Sigmoid colon (tissue), 7 donors: Measurements from ENCODE around the gene TNP2. TPM values are rescaled to one million over a fixed set of nuclear protein-coding genes. Genes with fewer than 3 reads are reported as not detected.

ENCODE experiments used
- DNase-seq: peaks from one replicate; pipeline ENCODE4 v3.0.0-alpha.2; 2019
- H3K27ac ChIP-seq, 4 donors: fragments of 200-600 bp; sonication (generic); one replicate each; pipeline ENCODE4 v1.5.1; 2016 to 2019; ENCODE audit warnings: mild to moderate bottlenecking in 1 of 4
- H3K27me3 ChIP-seq, 3 donors: fragments of 200-600 bp; sonication (generic); one replicate each; pipeline ENCODE4 v1.5.1; 2019; ENCODE audit warnings: mild to moderate bottlenecking in 1 of 3
- H3K36me3 ChIP-seq, 4 donors: fragments of 200-600 bp; sonication (generic); one replicate each; pipeline ENCODE4 v1.5.1; 2016 to 2019
- H3K4me1 ChIP-seq, 4 donors: fragments of 200-600 bp; sonication (generic); one replicate each; pipeline ENCODE4 v1.5.1; 2017 to 2019
- H3K4me3 ChIP-seq, 4 donors: fragments of 200-600 bp; sonication (generic); one replicate each; pipeline ENCODE4 v1.5.1; 2017 to 2019; ENCODE audit warnings: mild to moderate bottlenecking in 2 of 4, moderate library complexity in 1 of 4
- H3K9me3 ChIP-seq, 4 donors: fragments of 200-600 bp in 3 of 4; sonication (generic) in 3 of 4; one replicate each; pipeline versions ENCODE4 v1.5.1 to v1.6.1; 2013 to 2019
- CTCF ChIP-seq, 4 experiments: fragments of 450-650 bp in 3 of 4; fragments of 200-600 bp in 1 of 4; IDR thresholded peaks; one replicate each; pipeline ENCODE4 v1.5.1; 2016 to 2019; ENCODE audit warnings: antibody characterized with exemption in 4 of 4, mild to moderate bottlenecking in 3 of 4, moderate library complexity in 2 of 4
- EP300 ChIP-seq, 4 donors: sonication (generic); formaldehyde crosslinking; IDR thresholded peaks; one replicate each; pipeline ENCODE4 v1.6.1; 2017; ENCODE audit warnings: antibody characterized with exemption in 4 of 4
- POLR2A ChIP-seq, 2 donors: fragments of 450-650 bp; IDR thresholded peaks; one replicate each; pipeline ENCODE4 v1.6.1; 2016; ENCODE audit warnings: antibody characterized with exemption in 2 of 2, mild to moderate bottlenecking in 2 of 2, moderate library complexity in 2 of 2
- POLR2AphosphoS5 ChIP-seq, 4 donors: sonication (generic); formaldehyde crosslinking; IDR thresholded peaks; one replicate each; pipeline ENCODE4 v1.6.1; 2017; ENCODE audit warnings: antibody characterized with exemption in 4 of 4
- WGBS, 2 donors: extraction: QIAGEN DNeasy Blood & Tissue Kit; methylation state at CpG; one replicate each; pipeline ENCODE4 v1.1.7; 2013; 5-methylcytosine and 5-hydroxymethylcytosine counted together
- intact Hi-C: fragments of 100-400 bp; cut with DNase I; formaldehyde crosslinking; loops from one replicate; pipeline ENCODE4 v1.15.1; 2023
- polyA plus RNA-seq, 3 donors: library from polyadenylated mRNA; stranded (reverse); fragments of 200-250 nt; gene quantifications; one replicate each; pipeline ENCODE4 v1.2.3, GENCODE V29; 2013
- total RNA-seq, 4 donors: library from RNA; depleted of rRNA; stranded (reverse); fragments of >200 nt; gene quantifications; one replicate each; pipeline ENCODE4 v1.1.0, GENCODE V29; 2016
- donor health status: healthy with polysubstance abuse.
- donor health status: Bipolar disorder and iron deficiency.
- donor health status: healthy.

TNP2 gene
- total and polyA plus RNA-seq, 7 donors, result not detected

GRCh38 chr16:11298143-11298900 lies 29.2 kb upstream of the TNP2 start:
- no peak for TF ChIP-seq POLR2AphosphoS5 (IDR thresholded peaks at IDR 0.05)
- TF ChIP-seq POLR2A (IDR thresholded peaks at IDR 0.05), result no peak
- no peak for TF ChIP-seq CTCF (IDR thresholded peaks at IDR 0.05)
- no peak for TF ChIP-seq EP300 (IDR thresholded peaks at IDR 0.05)
- intact Hi-C loops, result no loop called here
- Histone ChIP-seq H3K27ac (peak overlapping the region in 3 of 4 donors; percentile 44 to 76 (median 75)), H3K4me3 (no peak overlapping the region), H3K27me3 (no peaks in the 10 kb centered on the region), H3K4me1 (peaks cover 0 to 19% (median 15%) of the 10 kb centered on the region in 4 donors), H3K36me3 (no peaks in the 10 kb centered on the region), H3K9me3 (no peaks in the 10 kb centered on the region)
- no peak for DNase-seq
- 94 to 95% methylated on average over 5 of the region's 5 CpGs for WGBS, 2 donors

- WGBS, 2 donors, result 10% methylated on average over 19 of the region's 19 CpGs
- Histone ChIP-seq H3K27me3 (no peaks in the 10 kb centered on the region), H3K4me3 (peak overlapping the region; percentile 3 to 28 (median 19)), H3K27ac (peak overlapping the region in 3 of 4 donors; percentile 44 to 76 (median 75)), H3K36me3 (no peaks in the 10 kb centered on the region), H3K4me1 (peaks cover 0 to 19% (median 15%) of the 10 kb centered on the region in 4 donors), H3K9me3 (no peaks in the 10 kb centered on the region)
- DNase-seq, result peak; percentile 90
- intact Hi-C loops, result no loop called here
- TF ChIP-seq POLR2AphosphoS5 (IDR thresholded peaks at IDR 0.05) (peak in 2 of 4 donors; percentile 5 to 54), CTCF (IDR thresholded peaks at IDR 0.05) (no peak), EP300 (IDR thresholded peaks at IDR 0.05) (no peak), POLR2A (IDR thresholded peaks at IDR 0.05) (no peak)
Observed at GRCh38 chr16:11297492-11298142, 28.5 kb upstream of the TNP2 start.

- peaks cover 0 to 19% (median 15%) of the 10 kb centered on the region in 4 donors for H3K4me1 ChIP-seq
- 32 to 36% methylated on average over 10 of the region's 10 CpGs for WGBS, 2 donors
- DNase-seq, result peak; percentile 75
- H3K4me3 ChIP-seq, result peak overlapping the region; percentile 3 to 28 (median 19)
- intact Hi-C loops, result no loop called here
- TF ChIP-seq POLR2AphosphoS5 (IDR thresholded peaks at IDR 0.05) (peak; percentile 59 to 87 (median 67)), EP300 (IDR thresholded peaks at IDR 0.05) (peak in 2 of 4 donors; percentile 25 to 86), POLR2A (IDR thresholded peaks at IDR 0.05) (no peak), CTCF (IDR thresholded peaks at IDR 0.05) (no peak)
- H3K36me3 ChIP-seq, result no peaks in the 10 kb centered on the region
- no peaks in the 10 kb centered on the region for H3K9me3 ChIP-seq
- H3K27me3 ChIP-seq, result no peaks in the 10 kb centered on the region
- peak overlapping the region in 3 of 4 donors; percentile 44 to 76 (median 75) for H3K27ac ChIP-seq
Observed at GRCh38 chr16:11296706-11297491, 27.8 kb upstream of the TNP2 start.

GRCh38 chr16:11296351-11296705 lies 27.2 kb upstream of the TNP2 start:
- H3K4me1 ChIP-seq, result peaks cover 0 to 19% (median 15%) of the 10 kb centered on the region in 4 donors
- H3K27me3 ChIP-seq, result no peaks in the 10 kb centered on the region
- 90% methylated on average over 3 of the region's 3 CpGs for WGBS, 2 donors
- intact Hi-C loops, result no loop called here
- H3K9me3 ChIP-seq, result no peaks in the 10 kb centered on the region
- H3K27ac ChIP-seq, result peak overlapping the region in 1 of 4 donors; percentile 76
- H3K36me3 ChIP-seq, result no peaks in the 10 kb centered on the region
- no peak for TF ChIP-seq EP300 (IDR thresholded peaks at IDR 0.05)
- TF ChIP-seq CTCF (IDR thresholded peaks at IDR 0.05), result no peak
- TF ChIP-seq POLR2AphosphoS5 (IDR thresholded peaks at IDR 0.05), result no peak
- no peak for TF ChIP-seq POLR2A (IDR thresholded peaks at IDR 0.05)
- no peak for DNase-seq
- H3K4me3 ChIP-seq, result no peak overlapping the region
